Stomach (tissue), 9 donors: ENCODE measurements around the gene CFTR. TPM values are rescaled to one million over a fixed set of nuclear protein-coding genes. Genes with fewer than 3 reads are reported as not detected.

ENCODE experiments used
- DNase-seq, 2 donors: peaks; one replicate each; pipeline versions ENCODE4 v3.0.0 to v3.0.0-alpha.2; 2013 to 2019
- H3K27ac ChIP-seq, 5 donors: fragments of 200-600 bp in 4 of 5; sonication (generic) in 4 of 5; one replicate each; pipeline ENCODE4 v1.5.1; 2013 to 2019; ENCODE audit warnings: mild to moderate bottlenecking in 1 of 5, moderate library complexity in 1 of 5
- H3K27me3 ChIP-seq, 3 donors: fragments of 200-600 bp; sonication (generic); one replicate each; pipeline ENCODE4 v1.5.1; 2017 to 2019; ENCODE audit warnings: mixed run types in 1 of 3
- H3K36me3 ChIP-seq, 4 donors: fragments of 200-600 bp; sonication (generic); 1 replicate in 3 of 4; 2 replicates in 1 of 4; pipeline ENCODE4 v1.5.1; 2016 to 2019
- H3K4me1 ChIP-seq, 4 donors: fragments of 200-600 bp; sonication (generic); one replicate each; pipeline ENCODE4 v1.5.1; 2016 to 2019
- H3K4me3 ChIP-seq, 4 donors: fragments of 200-600 bp; sonication (generic) in 3 of 4; one replicate each; pipeline ENCODE4 v1.5.1; 2016 to 2019; ENCODE audit warnings: mild to moderate bottlenecking in 1 of 4
- H3K9me3 ChIP-seq, 4 donors: fragments of 200-600 bp; sonication (generic); one replicate each; pipeline ENCODE4 v1.5.1; 2016 to 2019
- CTCF ChIP-seq, 7 experiments: fragments of 450-650 bp in 4 of 7; fragments of 200-600 bp in 3 of 7; sonication (generic) in 3 of 7; IDR thresholded peaks; one replicate each; pipeline ENCODE4 v1.5.1; 2016 to 2019; ENCODE audit warnings: antibody characterized with exemption in 7 of 7, control low read depth in 2 of 7, mild to moderate bottlenecking in 1 of 7
- EP300 ChIP-seq: sonication (generic); formaldehyde crosslinking; IDR thresholded peaks from one replicate; pipeline ENCODE4 v1.6.1; 2017; ENCODE audit warnings: antibody characterized with exemption
- POLR2A ChIP-seq, 4 donors: fragments of 450-650 bp; IDR thresholded peaks; one replicate each; pipeline ENCODE4 v1.6.1; 2016; ENCODE audit warnings: antibody characterized with exemption in 4 of 4, control low read depth in 2 of 4, mild to moderate bottlenecking in 1 of 4, moderate library complexity in 1 of 4
- POLR2AphosphoS5 ChIP-seq, 3 donors: sonication (generic); formaldehyde crosslinking; IDR thresholded peaks; one replicate each; pipeline ENCODE4 v1.6.1; 2016; ENCODE audit warnings: antibody characterized with exemption in 3 of 3
- WGBS, 5 donors: extraction: QIAGEN DNeasy Blood & Tissue Kit in 3 of 5; methylation state at CpG; one replicate each; pipeline versions ENCODE4 v1.1.5 to v1.1.7; 2013 to 2018; 5-methylcytosine and 5-hydroxymethylcytosine counted together
- intact Hi-C: fragments of 100-400 bp; cut with DNase I; formaldehyde crosslinking; loops from one replicate; pipeline ENCODE4 v1.15.1; 2023; ENCODE audit warnings: low total_unique reads
- polyA plus RNA-seq, 3 donors: library from polyadenylated mRNA; stranded (reverse); fragments of 200-250 nt; gene quantifications; one replicate each; pipeline ENCODE4 v1.2.3, GENCODE V29; 2013
- total RNA-seq, 5 donors: library from RNA; depleted of rRNA; stranded (reverse); fragments of >200 nt; gene quantifications; one replicate each; pipeline versions ENCODE4 v1.1.0 to v1.2.3, GENCODE V29; 2014 to 2016
- donor health status: healthy with polysubstance abuse.
- donor health status: Bipolar disorder and iron deficiency.
- donor health status: healthy.

Gene CFTR
- total and polyA plus RNA-seq, 8 donors: under 0.01 to 130 (median 1.7) TPM; not detected in 1

GRCh38 chr7:117548035-117548434 is 68.2 kb downstream of the CFTR start:
- TF ChIP-seq POLR2A (IDR thresholded peaks at IDR 0.05) (no peak), CTCF (IDR thresholded peaks at IDR 0.05) (no peak)
- Histone ChIP-seq H3K4me3 (no peak overlapping the region), H3K4me1 (no peaks in the 10 kb centered on the region), H3K9me3 (no peaks in the 10 kb centered on the region), H3K36me3 (no peaks in the 10 kb centered on the region), H3K27me3 (no peaks in the 10 kb centered on the region), H3K27ac (no peak overlapping the region)
- intact Hi-C loops: no loop called here
- no peak for DNase-seq
- 76 to 92% (median 81%) methylated on average over 2 of the region's 2 CpGs for WGBS, 5 donors

GRCh38 chr7:117550625-117551024 is 70.8 kb downstream of the CFTR start:
- Histone ChIP-seq H3K4me3 (no peak overlapping the region), H3K4me1 (no peaks in the 10 kb centered on the region), H3K27me3 (no peaks in the 10 kb centered on the region), H3K36me3 (no peaks in the 10 kb centered on the region), H3K27ac (no peak overlapping the region), H3K9me3 (no peaks in the 10 kb centered on the region)
- TF ChIP-seq CTCF (IDR thresholded peaks at IDR 0.05) (no peak), POLR2A (IDR thresholded peaks at IDR 0.05) (no peak), EP300 (no peak), POLR2AphosphoS5 (IDR thresholded peaks at IDR 0.05) (no peak)
- DNase-seq: no peak
- intact Hi-C loops: no loop called here
- 65 to 90% (median 79%) methylated on average over 2 of the region's 2 CpGs for WGBS, 5 donors

- H3K27me3 ChIP-seq: no peaks in the 10 kb centered on the region
- H3K4me3 ChIP-seq: no peak overlapping the region
- no peaks in the 10 kb centered on the region for H3K4me1 ChIP-seq
- no peaks in the 10 kb centered on the region for H3K36me3 ChIP-seq
- intact Hi-C loops: no loop called here
- no peak overlapping the region for H3K27ac ChIP-seq
- TF ChIP-seq CTCF (IDR thresholded peaks at IDR 0.05) (no peak), EP300 (no peak), POLR2AphosphoS5 (IDR thresholded peaks at IDR 0.05) (no peak)
- H3K9me3 ChIP-seq: no peaks in the 10 kb centered on the region
- DNase-seq: no peak
These were observed 72.8 kb downstream of the CFTR start for GRCh38 chr7:117552660-117553059.

DNA sequence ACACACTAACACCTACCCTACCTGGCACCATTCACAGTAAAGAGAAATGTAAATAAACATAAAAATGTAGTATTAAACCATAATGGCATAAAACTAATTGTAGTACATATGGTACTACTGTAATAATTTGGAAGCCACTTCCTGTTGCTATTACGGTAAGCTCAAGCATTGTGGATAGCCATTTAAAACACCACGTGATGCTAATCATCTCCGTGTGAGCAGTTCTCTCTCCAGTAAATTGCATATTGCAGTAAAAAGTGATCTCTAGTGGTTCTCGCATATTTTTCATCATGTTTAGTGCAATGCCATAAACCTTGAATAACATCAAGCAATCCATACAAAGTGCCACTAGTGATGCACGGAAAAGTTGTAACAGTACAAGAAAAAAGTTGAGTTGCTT is 75.4 kb downstream of the CFTR start:
- DNase-seq: no peak
- WGBS, 5 donors: 84 to 93% (median 87%) methylated on average over 5 of the region's 5 CpGs
- TF ChIP-seq CTCF (IDR thresholded peaks at IDR 0.05) (no peak), EP300 (no peak), POLR2AphosphoS5 (IDR thresholded peaks at IDR 0.05) (no peak), POLR2A (IDR thresholded peaks at IDR 0.05) (no peak)

More for the DNA sequence above, 75.4 kb downstream of the CFTR start:
- Histone ChIP-seq H3K4me3 (no peak overlapping the region), H3K36me3 (no peaks in the 10 kb centered on the region), H3K4me1 (no peaks in the 10 kb centered on the region), H3K27me3 (no peaks in the 10 kb centered on the region), H3K9me3 (no peaks in the 10 kb centered on the region), H3K27ac (no peak overlapping the region)
- intact Hi-C loops: no loop called here
